ENCODE measurements around the gene RCAN3.
A peak's percentile ranks its signal among the peaks of the same experiment; 100 is the strongest.

The RCAN3 gene

DNA sequence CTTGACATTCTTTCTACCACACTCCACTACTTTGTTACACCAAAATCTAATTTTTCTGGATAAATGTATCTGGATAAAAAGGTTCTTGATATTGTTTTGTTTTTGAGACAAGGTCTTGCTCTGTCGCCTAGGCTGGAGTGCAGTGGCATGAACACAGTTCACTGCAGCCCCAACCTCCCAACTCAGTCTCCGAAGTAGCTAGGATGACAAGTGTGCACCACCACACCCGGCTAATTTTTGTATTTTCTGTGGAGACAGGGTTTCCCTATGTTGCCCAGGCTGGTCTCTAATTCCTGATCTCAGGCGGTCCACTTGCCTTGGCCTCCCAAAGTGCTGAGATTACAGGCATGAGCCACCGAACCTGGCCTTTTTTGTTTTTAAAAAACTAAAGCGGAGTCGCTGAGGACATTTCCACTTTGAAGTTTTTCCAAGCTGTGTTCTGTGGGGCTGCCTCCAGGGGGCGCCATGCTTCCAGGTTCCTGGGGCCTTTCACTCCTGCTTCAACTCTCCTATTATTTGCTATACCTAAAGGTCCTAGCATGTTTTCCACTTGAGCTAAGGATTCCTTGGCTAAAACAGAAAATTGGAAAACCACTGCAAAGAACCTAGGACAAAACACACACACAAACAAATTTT lies 39.2 kb downstream of the RCAN3 start:
- TF ChIP-seq, protein P1, sequence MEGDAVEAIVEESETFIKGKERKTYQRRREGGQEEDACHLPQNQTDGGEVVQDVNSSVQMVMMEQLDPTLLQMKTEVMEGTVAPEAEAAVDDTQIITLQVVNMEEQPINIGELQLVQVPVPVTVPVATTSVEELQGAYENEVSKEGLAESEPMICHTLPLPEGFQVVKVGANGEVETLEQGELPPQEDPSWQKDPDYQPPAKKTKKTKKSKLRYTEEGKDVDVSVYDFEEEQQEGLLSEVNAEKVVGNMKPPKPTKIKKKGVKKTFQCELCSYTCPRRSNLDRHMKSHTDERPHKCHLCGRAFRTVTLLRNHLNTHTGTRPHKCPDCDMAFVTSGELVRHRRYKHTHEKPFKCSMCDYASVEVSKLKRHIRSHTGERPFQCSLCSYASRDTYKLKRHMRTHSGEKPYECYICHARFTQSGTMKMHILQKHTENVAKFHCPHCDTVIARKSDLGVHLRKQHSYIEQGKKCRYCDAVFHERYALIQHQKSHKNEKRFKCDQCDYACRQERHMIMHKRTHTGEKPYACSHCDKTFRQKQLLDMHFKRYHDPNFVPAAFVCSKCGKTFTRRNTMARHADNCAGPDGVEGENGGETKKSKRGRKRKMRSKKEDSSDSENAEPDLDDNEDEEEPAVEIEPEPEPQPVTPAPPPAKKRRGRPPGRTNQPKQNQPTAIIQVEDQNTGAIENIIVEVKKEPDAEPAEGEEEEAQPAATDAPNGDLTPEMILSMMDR (IDR thresholded peaks at IDR 0.05), result peak; percentile 65

DNA sequence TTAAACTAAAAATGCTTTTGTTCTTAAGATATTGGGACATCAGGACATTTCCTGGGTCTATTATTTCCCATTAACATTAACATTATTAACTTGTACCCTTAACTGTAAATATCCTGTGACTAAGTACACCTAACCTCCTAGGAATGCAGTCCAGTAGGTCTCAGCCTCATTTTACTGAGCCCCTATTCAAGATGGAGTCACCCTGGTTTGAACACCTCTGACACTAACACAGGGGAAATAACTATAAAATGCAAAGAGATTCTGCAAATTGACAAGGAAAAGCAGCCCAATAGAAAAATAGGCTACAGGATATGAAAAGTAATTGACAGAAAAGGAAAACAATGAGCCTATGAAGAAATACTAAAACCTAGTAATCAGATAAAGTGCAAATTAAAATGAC lies 41.6 kb downstream of the RCAN3 start:
- TF ChIP-seq, protein P1 (IDR thresholded peaks at IDR 0.05), result no peak

DNA sequence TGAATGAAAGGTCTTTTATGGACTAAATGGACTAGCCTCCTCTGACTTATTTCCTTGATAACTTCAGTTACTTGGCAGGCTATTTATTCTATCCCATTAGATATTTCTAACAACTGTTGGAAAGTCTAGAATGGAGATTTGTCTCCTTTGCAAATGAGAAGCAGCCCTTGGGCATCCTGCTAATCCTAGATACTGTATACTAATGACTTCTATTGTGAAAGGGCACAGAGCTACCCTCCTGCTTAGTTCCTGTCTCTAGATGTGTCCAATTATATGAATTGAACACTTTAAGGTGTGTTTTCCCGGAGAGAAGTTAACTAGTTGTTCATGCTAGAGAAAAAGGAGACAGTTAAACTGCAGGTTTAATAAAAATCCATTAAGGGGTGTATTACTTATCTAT lies 43.0 kb downstream of the RCAN3 start:
- TF ChIP-seq, protein P1 (IDR thresholded peaks at IDR 0.05), result no peak

DNA sequence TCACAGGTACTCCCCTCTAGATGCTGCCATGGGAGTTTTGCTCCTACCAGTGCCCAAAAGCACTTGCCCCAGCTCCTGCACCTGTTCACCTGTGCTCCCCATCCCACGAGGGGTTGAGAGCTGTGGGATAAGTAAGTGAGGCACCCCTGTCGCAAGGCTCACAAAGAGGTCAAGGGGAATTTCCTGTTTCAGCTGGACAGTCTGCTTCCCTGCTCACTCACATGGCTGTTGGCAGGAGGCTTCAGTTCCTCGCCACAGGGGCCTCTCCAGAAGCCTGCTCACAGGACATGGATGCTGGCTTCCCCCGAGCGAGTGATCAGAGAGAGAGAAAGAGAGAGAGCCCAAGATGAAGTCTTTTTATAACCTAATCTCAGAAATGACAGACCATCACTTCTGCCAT lies 44.6 kb downstream of the RCAN3 start:
- TF ChIP-seq, protein P1 (IDR thresholded peaks at IDR 0.05), result no peak

DNA sequence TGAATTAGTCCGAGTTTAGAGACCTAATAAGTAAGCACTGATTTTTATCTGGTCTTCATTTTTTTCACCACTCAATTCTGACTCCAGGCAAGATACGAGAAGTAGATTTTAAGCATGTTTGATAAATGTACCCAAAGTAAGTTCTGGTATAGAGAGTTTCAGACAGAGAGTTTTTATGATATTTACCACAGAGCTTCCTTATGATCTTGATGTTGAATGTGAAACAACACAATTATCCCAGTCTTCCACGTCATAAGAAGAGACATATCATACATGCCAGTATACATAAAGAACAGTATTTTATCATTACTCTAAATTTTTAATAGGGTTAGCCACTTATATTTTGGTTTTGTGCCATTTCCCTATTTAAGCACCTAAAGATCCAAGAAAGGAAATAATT lies 45.4 kb downstream of the RCAN3 start:
- TF ChIP-seq, protein P1 (IDR thresholded peaks at IDR 0.05), result no peak

DNA sequence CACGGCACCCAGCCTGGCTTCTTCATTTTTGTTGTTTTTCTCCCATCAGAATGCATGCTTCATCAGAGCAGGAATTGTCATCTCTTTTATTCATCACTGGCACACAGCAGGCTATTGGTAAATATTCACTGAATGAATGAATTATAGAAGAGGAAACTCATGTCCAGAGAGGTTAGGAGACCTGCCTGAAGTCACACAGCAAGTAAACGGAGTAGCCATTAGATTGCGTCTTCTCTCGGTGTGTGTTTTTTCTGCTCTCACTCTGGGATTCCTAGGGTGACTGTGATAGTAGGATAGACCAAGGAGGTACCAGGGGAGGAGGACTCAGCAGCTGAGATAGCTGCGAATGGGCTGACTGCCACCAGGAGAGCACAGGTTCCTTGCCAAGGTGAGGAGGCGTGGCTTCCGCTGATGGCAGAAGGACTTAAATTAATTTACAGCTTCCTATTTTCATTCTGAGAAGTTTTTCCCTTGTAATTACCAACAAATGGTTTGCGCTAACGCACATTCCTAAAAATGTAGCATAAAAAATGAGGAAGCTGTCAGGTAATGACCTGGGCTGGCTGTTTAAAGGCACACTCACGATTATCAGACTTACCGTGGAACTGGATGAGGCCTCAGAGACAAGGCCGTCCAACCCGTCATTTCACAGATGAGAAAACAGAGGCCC lies 48.8 kb downstream of the RCAN3 start:
- TF ChIP-seq, protein P1 (IDR thresholded peaks at IDR 0.05), result no peak

DNA sequence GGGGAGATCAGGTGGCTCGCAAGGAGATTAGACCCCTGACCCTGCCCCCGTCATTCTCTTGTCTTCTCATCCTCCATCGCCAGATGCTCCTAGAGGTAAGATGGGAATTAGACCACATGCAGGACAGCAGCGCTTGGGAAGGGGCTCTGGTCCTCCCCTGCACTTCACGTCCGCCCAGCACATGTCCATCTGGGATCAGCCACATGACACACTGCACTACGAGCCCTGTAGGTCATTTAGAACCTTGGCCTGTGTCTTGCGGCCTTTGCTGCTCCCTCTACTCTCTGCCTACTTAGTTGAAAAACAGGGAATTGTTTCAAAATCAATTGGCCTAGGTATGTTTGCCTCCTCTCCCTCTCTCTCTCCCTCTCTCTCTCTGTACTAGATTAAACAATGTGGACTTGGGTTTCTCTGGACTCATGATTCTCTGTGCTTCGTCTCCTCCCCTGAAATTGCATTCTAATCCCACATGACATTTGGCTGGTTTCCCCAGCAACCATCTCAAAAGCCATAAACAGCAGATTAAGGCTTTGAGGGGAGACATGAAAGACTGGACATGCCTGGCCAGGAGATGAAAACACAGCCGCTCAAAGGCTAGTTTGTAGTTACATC lies 49.4 kb downstream of the RCAN3 start:
- TF ChIP-seq, protein P1 (IDR thresholded peaks at IDR 0.05), result no peak

Measured in LNCAP (cell line).